Stimulated activated CD4-positive, alpha-beta T cell treated with anti-CD3 and anti-CD28 coated beads, Interleukin-1b, Interleukin-23, amount 100 ng/mL, for 24 hours (primary cell): ENCODE measurements around the gene TRABD.

Experiments
- DNase-seq, 4 experiments: peaks; one replicate each; pipeline ENCODE4 v3.0.0-alpha.2; 2020; ENCODE audit warnings: low read depth in 4 of 4, low spot score in 1 of 4

TRABD gene

GRCh38 chr22:50233223-50233622, 47.5 kb downstream of the TRABD start:
- DNase-seq = no peak

DNA sequence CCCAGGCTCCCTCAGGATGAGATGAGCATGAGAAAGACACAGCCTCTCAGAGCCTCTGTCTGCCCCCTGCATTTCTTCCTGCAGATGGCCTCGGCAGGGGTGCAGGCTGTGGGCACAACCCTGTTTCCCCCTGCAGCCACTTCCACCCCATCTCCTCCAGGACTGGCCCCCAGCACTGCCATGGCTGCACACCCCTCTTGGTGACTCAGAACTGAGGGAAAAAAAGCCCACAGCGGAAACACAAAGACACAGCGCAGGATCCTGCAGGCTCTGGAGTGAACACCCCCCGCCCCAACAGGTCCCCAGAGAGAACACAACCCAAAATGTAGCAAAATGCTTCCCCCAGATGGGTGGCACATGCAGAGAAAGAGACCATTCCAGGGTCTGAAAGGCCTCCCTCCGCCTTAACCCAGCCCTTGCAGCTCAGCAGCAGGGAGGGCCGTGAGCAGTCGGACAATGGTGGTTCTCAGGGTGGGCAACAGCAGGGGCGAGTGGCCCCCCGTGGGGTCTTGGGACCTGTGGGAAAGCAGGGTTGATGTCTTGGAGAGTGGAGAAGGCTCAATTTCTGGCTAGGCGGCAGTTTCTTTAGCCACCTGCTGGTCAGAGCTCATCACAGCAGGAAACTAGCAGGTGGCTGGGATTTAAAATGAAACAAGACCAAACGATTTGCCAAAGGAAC, 51.2 kb downstream of the TRABD start:
- DNase-seq = no peak

DNA sequence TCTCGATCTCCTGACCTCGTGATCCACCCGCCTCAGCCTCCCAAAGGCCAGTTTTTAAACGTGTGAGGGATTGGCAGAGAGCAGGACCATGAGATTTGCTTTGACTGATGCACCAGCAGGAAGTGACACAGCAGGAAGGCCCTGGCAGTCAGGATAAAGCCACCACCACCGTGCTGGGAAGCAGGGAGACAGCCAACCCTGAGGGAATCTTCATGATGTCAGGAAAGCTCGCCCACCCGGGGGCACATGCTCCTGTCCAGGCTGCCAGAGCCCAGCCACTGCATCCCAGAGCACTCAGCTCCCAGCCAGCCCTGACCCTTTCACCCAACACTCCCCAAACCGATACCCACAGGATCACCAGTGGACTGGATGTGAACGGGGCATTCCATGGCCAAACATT, 53.0 kb downstream of the TRABD start:
- DNase-seq = no peak

DNA sequence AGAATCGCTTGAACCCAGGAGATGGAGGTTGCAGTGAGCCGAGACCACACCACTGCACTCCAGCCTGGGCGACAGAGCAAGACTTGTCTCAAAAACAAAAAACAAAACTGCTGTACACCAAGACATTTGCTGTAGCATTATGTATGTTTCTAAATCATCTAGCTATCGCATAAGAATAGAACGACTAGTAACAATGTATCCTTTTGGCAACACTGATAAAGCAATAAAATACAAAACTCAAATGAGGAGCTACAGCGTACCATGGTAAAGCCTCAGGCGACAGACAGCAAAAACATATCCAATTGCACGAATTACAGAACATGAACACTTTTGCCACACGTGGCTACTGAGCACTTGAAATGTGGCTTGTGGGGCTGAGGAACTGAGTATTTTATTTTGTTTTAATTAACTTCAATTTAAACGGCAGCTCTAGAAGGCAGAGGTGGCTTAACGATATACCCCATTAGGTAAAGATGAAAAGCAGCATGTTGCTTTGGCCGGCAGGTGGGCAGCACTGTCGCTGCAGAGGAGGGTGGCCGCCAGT, 56.8 kb downstream of the TRABD start:
- no peak for DNase-seq

- no peak for DNase-seq
Observed at GRCh38 chr22:50243685-50244419, 58.1 kb downstream of the TRABD start.

- DNase-seq = peak; percentile 86 to 90 (median 89)
Observed at GRCh38 chr22:50244420-50245213, 58.9 kb downstream of the TRABD start, which contains the start of gene TUBGCP6. Gene TUBGCP6 (minus strand): TSS chr22:50245023. CDS start chr22:50244459, 564 bp downstream.

DNA sequence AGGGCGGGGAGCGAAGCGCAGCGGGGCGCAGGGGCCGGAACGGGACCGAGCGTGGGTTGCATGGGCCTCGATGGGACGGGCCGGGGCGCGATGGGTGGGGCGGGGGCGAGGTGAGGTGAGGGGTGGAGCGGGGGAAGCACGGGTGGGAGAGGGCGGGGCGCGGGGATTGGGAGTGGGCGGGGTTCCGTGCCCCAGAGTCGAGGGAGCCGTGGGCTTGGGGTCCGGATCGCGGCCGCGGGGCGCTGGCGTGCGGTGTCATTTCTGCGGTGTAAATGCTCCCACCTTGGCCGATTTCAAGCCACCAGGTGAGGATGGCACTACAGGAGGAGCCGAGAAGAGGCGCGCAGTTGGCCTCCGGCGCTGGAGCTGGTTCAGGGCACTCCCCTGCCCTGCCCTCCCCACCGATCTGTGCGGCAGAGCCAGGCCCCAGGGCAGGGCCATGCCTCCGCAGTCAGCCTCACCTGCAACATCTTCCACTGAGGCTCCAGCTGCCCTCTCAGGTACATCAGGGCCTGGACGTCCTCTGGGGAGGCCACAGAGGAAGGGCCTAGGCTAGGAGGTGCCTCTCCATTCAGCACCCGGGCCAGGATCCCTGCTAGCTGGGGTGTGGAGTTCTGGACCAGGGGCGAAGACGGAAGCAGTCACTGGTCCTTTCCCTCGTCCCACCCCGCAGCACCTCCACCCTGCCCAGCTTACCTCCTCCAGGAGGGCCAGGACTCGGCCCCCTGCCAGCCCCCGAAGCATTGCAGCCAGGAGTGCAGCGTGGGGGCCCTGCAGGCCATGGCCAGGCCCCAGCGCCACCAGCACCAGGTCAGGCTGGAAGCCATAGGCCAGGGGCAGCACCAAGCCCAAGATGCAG, 59.7 kb downstream of the TRABD start:
- no peak for DNase-seq

- DNase-seq = no peak
Observed at GRCh38 chr22:50246242-50247175, 60.8 kb downstream of the TRABD start.

- DNase-seq = no peak
Observed at GRCh38 chr22:50247748-50248147, 62.0 kb downstream of the TRABD start.

DNA sequence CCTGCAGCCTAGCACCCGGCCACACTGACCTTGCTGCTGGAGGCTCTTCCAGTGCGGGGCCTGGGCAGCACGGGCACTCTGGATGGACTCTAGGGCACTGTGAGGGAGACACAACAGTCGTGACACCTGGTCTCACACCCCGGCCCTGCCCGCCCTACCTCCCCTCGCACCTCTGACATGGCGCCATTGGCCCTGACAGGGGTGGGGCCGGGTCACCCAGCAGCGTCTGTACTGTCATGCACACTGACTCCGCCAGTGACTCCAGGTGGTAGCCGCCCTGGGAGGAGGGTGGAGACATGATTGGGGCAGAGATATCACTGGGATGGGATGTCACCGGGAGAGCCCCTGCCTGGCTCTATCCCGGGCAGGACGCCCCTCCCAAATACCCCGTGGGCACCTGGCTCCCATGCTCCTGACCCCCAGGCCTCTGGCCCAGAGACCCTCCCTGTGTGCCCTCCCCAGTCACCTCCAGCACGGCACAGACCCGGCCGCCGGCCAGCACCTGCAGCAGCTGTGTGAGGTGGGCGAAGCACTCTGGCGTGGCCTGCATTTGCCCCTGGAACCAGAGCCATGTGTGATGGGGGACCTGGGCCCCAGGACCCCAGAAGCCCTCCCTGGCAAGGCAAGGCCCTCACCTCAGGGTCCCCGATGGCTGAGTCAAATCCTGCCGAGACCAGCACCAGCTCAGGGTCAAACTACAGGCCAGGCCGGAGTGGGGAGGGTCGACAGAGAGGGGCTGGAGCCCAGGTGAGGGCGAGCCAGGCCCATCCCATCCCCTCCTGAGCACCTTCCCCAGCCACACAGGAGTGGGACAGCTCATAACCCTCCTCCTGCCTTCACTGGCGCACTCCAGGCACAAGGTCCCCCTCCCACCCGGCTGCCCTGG, 62.7 kb downstream of the TRABD start:
- no peak for DNase-seq
